Heart left ventricle (tissue), 13 donors: ENCODE results near the gene PPP1R14B.

Source experiments
- CTCF ChIP-seq, 12 donors: fragments of 200-600 bp; sonication (generic) in 4 of 12; IDR thresholded peaks; one replicate each; pipeline versions ENCODE4 v1.5.0 to v1.8.0; 2018 to 2022; ENCODE audit warnings: antibody characterized with exemption in 12 of 12, mild to moderate bottlenecking in 5 of 12
- POLR2A ChIP-seq, 2 donors: fragments of 450-650 bp; IDR thresholded peaks; one replicate each; pipeline ENCODE4 v1.6.1; 2017; ENCODE audit warnings: antibody characterized with exemption in 2 of 2, mild to moderate bottlenecking in 2 of 2, moderate library complexity in 2 of 2
- donor health status: ischemic (EF 13 %, LVEDD 7.1; RV severe dilation, severe dysfunction).
- donor health status: DM: no; HTN: yes; CAD: no.
- donor health status: DM: no; HTN: no; CAD: no.
- donor health status: ischemic (EF 25% LVEDD 6.9; RV normal size, moderate dysfunction).
- donor health status: ischemic (EF 25% LVEDD 5.7; RV mildly dilated, moderate dysfunction).
- donor health status: ischemic (EF 35%, LVEDD 5.7; RV mildly dilated, moderate dysfunction).
- donor health status: nonischemic (EF 11% LVEDD 7.7; RV severe dilation, severe dysfunction).
- donor health status: DM: yes; HTN: yes; CAD: no.
- donor health status: PGD.
- donor health status: ischemic (EF 29% LVEDD 5.4; RV normal size, mild dysfunction).
- donor health status: nonischemic (EF 23%, LVEDD 6.1; RV moderate dilation, normal function).

DNA sequence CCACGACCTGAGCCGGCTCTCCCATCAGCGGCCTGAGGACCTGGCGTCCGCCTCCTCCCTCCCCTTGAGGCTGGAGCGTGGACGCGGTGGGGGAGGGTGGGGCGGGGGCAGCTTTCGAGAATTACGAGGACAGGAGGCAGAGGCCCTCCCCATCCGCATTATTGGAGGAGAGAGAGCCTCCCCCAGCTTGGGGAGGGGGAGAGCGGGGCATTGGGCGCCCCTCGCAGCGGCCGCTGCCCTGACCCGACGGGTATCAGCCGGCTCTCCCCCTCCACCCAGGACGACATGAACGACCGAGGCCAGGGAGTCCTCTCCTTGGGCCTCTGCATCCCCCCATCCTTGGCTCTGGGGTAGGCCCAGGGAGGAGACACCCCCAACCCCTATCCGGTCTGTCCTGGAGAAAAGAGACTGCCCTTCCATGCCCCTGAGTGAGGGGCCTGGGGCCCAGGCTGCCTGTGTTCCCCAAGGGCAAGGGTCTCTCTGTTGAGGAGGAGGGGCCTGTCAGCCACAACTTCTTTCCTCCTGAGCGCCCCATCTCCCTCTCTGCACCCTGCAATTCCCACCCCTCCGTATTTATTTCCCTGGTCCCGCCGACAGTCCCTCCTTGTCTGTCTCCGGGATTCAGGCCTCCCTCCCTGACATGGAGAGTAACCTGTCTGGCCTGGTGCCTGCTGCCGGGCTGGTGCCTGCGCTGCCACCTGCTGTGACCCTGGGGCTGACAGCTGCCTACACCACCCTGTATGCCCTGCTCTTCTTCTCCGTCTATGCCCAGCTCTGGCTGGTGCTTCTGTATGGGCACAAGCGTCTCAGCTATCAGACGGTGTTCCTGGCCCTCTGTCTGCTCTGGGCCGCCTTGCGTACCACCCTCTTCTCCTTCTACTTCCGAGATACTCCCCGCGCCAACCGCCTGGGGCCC, 39.4 kb upstream of the PPP1R14B start:
- no peak for TF ChIP-seq POLR2A (IDR thresholded peaks at IDR 0.05)
- TF ChIP-seq CTCF (IDR thresholded peaks at IDR 0.05) = no peak
